HepG2 (cell line): ENCODE data around the gene AUTS2.

Source experiments
- ATF7 ChIP-seq, 2 experiments: fragments of 450-650 bp in 1 of 2; sonication (generic) in 1 of 2; formaldehyde crosslinking in 1 of 2; IDR thresholded peaks; 2 replicates each; pipeline versions ENCODE4 v1.4.0 to v1.6.1; 2016 to 2020; ENCODE audit warnings: antibody characterized with exemption in 1 of 2, mild to moderate bottlenecking in 1 of 2, missing genetic modification reagents in 1 of 2
- EP300 ChIP-seq, 3 experiments: sonication (generic) in 1 of 3; formaldehyde crosslinking in 1 of 3; IDR thresholded peaks; 2 replicates each; pipeline versions ENCODE4 v1.5.1 to v1.6.1; 2011 to 2020; ENCODE audit warnings: low read depth in 2 of 3, low read length in 2 of 3, borderline replicate concordance in 1 of 3, improper control_type of control experiment in 1 of 3, mild to moderate bottlenecking in 1 of 3, missing genetic modification reagents in 1 of 3, moderate library complexity in 1 of 3
- ERF ChIP-seq: IDR thresholded peaks from 2 replicates; pipeline ENCODE4 v1.6.1; 2018; ENCODE audit warnings: missing biosample characterization, missing genetic modification reagents
- LCORL ChIP-seq, 2 experiments: fragments of 450-650 bp in 1 of 2; sonication (generic) in 1 of 2; formaldehyde crosslinking in 1 of 2; IDR thresholded peaks; 2 replicates each; pipeline versions ENCODE4 v1.5.0 to v1.6.1; 2017 to 2020; ENCODE audit warnings: antibody characterized with exemption in 1 of 2, missing genetic modification reagents in 1 of 2
- PCBP1 ChIP-seq: fragments of 200-400 bp; formaldehyde crosslinking; IDR thresholded peaks from 2 replicates; pipeline ENCODE4 v1.6.1; 2017; ENCODE audit warnings: mild to moderate bottlenecking, low read depth, low read length, borderline replicate concordance
- PRMT3 ChIP-seq: sonication (generic); formaldehyde crosslinking; IDR thresholded peaks from 2 replicates; pipeline ENCODE4 v1.8.1; 2022; ENCODE audit warnings: low read depth, mild to moderate bottlenecking, moderate library complexity, missing genetic modification reagents, borderline replicate concordance
- STAT5B ChIP-seq: sonication (generic); formaldehyde crosslinking; IDR thresholded peaks from 2 replicates; pipeline ENCODE4 v1.4.0; 2020; ENCODE audit warnings: missing genetic modification reagents
- SUZ12 ChIP-seq: fragments of 150-350 bp; IDR thresholded peaks from 2 replicates; pipeline ENCODE4 v1.6.1; 2014; ENCODE audit warnings: low read depth, low read length
- TAF1 ChIP-seq: sonication (generic); formaldehyde crosslinking; IDR thresholded peaks from 2 replicates; pipeline ENCODE4 v1.4.0; 2020; ENCODE audit warnings: missing genetic modification reagents
- USF2 ChIP-seq, 2 experiments: sonication (generic) in 1 of 2; formaldehyde crosslinking in 1 of 2; IDR thresholded peaks; 2 replicates each; pipeline versions ENCODE4 v1.5.1 to v1.6.1; 2011 to 2020; ENCODE audit warnings: borderline replicate concordance in 1 of 2, low read depth in 1 of 2, low read length in 1 of 2, mild to moderate bottlenecking in 1 of 2, missing genetic modification reagents in 1 of 2, moderate library complexity in 1 of 2
- ZNF580 ChIP-seq: IDR thresholded peaks from 2 replicates; pipeline ENCODE4 v1.6.1; 2016; ENCODE audit warnings: low read depth, borderline replicate concordance
- TF ChIP-seq, protein P1 (sequence below): sonication (generic); formaldehyde crosslinking; IDR thresholded peaks from 2 replicates; pipeline ENCODE4 v1.4.0; 2020; ENCODE audit warnings: missing genetic modification reagents
- TF ChIP-seq, protein P2 (sequence below): sonication (generic); formaldehyde crosslinking; IDR thresholded peaks from 2 replicates; pipeline ENCODE4 v1.5.0; 2020; ENCODE audit warnings: mild to moderate bottlenecking, missing genetic modification reagents, moderate library complexity
- TF ChIP-seq, protein P3 (sequence below): sonication (generic); formaldehyde crosslinking; IDR thresholded peaks from 2 replicates; pipeline ENCODE4 v1.4.0; 2020; ENCODE audit warnings: missing genetic modification reagents, borderline replicate concordance

- TF ChIP-seq, protein P1, sequence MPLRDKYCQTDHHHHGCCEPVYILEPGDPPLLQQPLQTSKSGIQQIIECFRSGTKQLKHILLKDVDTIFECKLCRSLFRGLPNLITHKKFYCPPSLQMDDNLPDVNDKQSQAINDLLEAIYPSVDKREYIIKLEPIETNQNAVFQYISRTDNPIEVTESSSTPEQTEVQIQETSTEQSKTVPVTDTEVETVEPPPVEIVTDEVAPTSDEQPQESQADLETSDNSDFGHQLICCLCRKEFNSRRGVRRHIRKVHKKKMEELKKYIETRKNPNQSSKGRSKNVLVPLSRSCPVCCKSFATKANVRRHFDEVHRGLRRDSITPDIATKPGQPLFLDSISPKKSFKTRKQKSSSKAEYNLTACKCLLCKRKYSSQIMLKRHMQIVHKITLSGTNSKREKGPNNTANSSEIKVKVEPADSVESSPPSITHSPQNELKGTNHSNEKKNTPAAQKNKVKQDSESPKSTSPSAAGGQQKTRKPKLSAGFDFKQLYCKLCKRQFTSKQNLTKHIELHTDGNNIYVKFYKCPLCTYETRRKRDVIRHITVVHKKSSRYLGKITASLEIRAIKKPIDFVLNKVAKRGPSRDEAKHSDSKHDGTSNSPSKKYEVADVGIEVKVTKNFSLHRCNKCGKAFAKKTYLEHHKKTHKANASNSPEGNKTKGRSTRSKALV (CRISPR knock-in tag), result no peak
- TF ChIP-seq, protein P2, sequence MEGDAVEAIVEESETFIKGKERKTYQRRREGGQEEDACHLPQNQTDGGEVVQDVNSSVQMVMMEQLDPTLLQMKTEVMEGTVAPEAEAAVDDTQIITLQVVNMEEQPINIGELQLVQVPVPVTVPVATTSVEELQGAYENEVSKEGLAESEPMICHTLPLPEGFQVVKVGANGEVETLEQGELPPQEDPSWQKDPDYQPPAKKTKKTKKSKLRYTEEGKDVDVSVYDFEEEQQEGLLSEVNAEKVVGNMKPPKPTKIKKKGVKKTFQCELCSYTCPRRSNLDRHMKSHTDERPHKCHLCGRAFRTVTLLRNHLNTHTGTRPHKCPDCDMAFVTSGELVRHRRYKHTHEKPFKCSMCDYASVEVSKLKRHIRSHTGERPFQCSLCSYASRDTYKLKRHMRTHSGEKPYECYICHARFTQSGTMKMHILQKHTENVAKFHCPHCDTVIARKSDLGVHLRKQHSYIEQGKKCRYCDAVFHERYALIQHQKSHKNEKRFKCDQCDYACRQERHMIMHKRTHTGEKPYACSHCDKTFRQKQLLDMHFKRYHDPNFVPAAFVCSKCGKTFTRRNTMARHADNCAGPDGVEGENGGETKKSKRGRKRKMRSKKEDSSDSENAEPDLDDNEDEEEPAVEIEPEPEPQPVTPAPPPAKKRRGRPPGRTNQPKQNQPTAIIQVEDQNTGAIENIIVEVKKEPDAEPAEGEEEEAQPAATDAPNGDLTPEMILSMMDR (CRISPR knock-in tag), result no peak
- TF ChIP-seq, protein P3, sequence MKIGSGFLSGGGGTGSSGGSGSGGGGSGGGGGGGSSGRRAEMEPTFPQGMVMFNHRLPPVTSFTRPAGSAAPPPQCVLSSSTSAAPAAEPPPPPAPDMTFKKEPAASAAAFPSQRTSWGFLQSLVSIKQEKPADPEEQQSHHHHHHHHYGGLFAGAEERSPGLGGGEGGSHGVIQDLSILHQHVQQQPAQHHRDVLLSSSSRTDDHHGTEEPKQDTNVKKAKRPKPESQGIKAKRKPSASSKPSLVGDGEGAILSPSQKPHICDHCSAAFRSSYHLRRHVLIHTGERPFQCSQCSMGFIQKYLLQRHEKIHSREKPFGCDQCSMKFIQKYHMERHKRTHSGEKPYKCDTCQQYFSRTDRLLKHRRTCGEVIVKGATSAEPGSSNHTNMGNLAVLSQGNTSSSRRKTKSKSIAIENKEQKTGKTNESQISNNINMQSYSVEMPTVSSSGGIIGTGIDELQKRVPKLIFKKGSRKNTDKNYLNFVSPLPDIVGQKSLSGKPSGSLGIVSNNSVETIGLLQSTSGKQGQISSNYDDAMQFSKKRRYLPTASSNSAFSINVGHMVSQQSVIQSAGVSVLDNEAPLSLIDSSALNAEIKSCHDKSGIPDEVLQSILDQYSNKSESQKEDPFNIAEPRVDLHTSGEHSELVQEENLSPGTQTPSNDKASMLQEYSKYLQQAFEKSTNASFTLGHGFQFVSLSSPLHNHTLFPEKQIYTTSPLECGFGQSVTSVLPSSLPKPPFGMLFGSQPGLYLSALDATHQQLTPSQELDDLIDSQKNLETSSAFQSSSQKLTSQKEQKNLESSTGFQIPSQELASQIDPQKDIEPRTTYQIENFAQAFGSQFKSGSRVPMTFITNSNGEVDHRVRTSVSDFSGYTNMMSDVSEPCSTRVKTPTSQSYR, result no peak
- TF ChIP-seq EP300 (IDR thresholded peaks at IDR 0.05; ENCODE audit: low read depth in 2 of 2, low read length in 2 of 2) (no peak), EP300 (CRISPR knock-in tag; IDR thresholded peaks at IDR 0.05; ENCODE audit: borderline replicate concordance) (no peak), PRMT3 (CRISPR knock-in tag) (no peak), SUZ12 (no peak), TAF1 (CRISPR knock-in tag) (no peak), ATF7 (IDR thresholded peaks at IDR 0.05) (no peak), ATF7 (CRISPR knock-in tag; IDR thresholded peaks at IDR 0.05) (no peak), PCBP1 (no peak), LCORL (IDR thresholded peaks at IDR 0.05) (no peak), LCORL (CRISPR knock-in tag; IDR thresholded peaks at IDR 0.05) (no peak), USF2 (IDR thresholded peaks at IDR 0.05; ENCODE audit: low read depth, low read length) (no peak), USF2 (CRISPR knock-in tag; IDR thresholded peaks at IDR 0.05; ENCODE audit: borderline replicate concordance) (no peak), STAT5B (CRISPR knock-in tag) (no peak), ZNF580 (no peak), ERF (CRISPR knock-in tag) (no peak)
Observed at GRCh38 chr7:69762821-69763352, 164.6 kb downstream of the AUTS2 start.
